HepG2 (cell line): ENCODE results near the gene QRICH2. TPM values are rescaled to one million over a fixed set of nuclear protein-coding genes. Genes with fewer than 3 reads are reported as not detected.

Experiments used
- DBP ChIP-seq: sonication (generic); formaldehyde crosslinking; IDR thresholded peaks from 2 replicates; pipeline ENCODE4 v1.4.0; 2020; ENCODE audit warnings: missing genetic modification reagents; ENCODE audit errors: not compliant biosample characterization
- FLYWCH1 ChIP-seq: sonication (generic); formaldehyde crosslinking; IDR thresholded peaks from 2 replicates; pipeline ENCODE4 v1.8.1; 2023; ENCODE audit warnings: mild to moderate bottlenecking, missing genetic modification reagents
- FOXK2 ChIP-seq: fragments of 450-650 bp; IDR thresholded peaks from 2 replicates; pipeline ENCODE4 v1.6.1; 2016
- HIVEP1 ChIP-seq: sonication (generic); formaldehyde crosslinking; IDR thresholded peaks from 2 replicates; pipeline ENCODE4 v1.4.0; 2020; ENCODE audit warnings: mild to moderate bottlenecking, missing genetic modification reagents
- HNF1B ChIP-seq: sonication (generic); formaldehyde crosslinking; IDR thresholded peaks from 2 replicates; pipeline ENCODE4 v1.5.1; 2020; ENCODE audit warnings: mild to moderate bottlenecking, moderate library complexity, missing genetic modification reagents
- HOXD1 ChIP-seq: sonication (generic); formaldehyde crosslinking; IDR thresholded peaks from 2 replicates; pipeline ENCODE4 v1.5.0; 2020; ENCODE audit warnings: missing genetic modification reagents
- KDM5B ChIP-seq: sonication (generic); formaldehyde crosslinking; IDR thresholded peaks from 2 replicates; pipeline ENCODE4 v1.4.0; 2020; ENCODE audit warnings: missing genetic modification reagents, mild to moderate bottlenecking, borderline replicate concordance
- MED8 ChIP-seq: sonication (generic); formaldehyde crosslinking; IDR thresholded peaks from 2 replicates; pipeline ENCODE4 v1.8.1; 2023; ENCODE audit warnings: mild to moderate bottlenecking, missing genetic modification reagents; ENCODE audit not compliant: insufficient replicate concordance
- MTERF4 ChIP-seq: sonication (generic); formaldehyde crosslinking; IDR thresholded peaks from 2 replicates; pipeline ENCODE4 v1.8.0; 2023; ENCODE audit warnings: mild to moderate bottlenecking, missing genetic modification reagents
- PRMT3 ChIP-seq: sonication (generic); formaldehyde crosslinking; IDR thresholded peaks from 2 replicates; pipeline ENCODE4 v1.8.1; 2022; ENCODE audit warnings: low read depth, mild to moderate bottlenecking, moderate library complexity, missing genetic modification reagents, borderline replicate concordance
- TFAP4 ChIP-seq: sonication (generic); IDR thresholded peaks from 2 replicates; pipeline ENCODE4 v1.6.1; 2016; ENCODE audit warnings: low read depth, borderline replicate concordance
- TOE1 ChIP-seq: sonication (generic); formaldehyde crosslinking; IDR thresholded peaks from 2 replicates; pipeline ENCODE4 v1.4.0; 2020; ENCODE audit warnings: mild to moderate bottlenecking, missing genetic modification reagents
- ZBTB21 ChIP-seq: sonication (generic); formaldehyde crosslinking; IDR thresholded peaks from 2 replicates; pipeline ENCODE4 v1.4.0; 2020; ENCODE audit warnings: missing genetic modification reagents
- ZNF142 ChIP-seq: sonication (generic); formaldehyde crosslinking; IDR thresholded peaks from 2 replicates; pipeline ENCODE4 v1.4.0; 2020; ENCODE audit warnings: missing genetic modification reagents
- ZNF569 ChIP-seq: sonication (generic); formaldehyde crosslinking; IDR thresholded peaks from 2 replicates; pipeline ENCODE4 v1.5.0; 2020; ENCODE audit warnings: mild to moderate bottlenecking, missing genetic modification reagents, moderate library complexity, borderline replicate concordance
- ZNF605 ChIP-seq: sonication (generic); formaldehyde crosslinking; IDR thresholded peaks from 2 replicates; pipeline ENCODE4 v1.8.0; 2022; ENCODE audit warnings: mild to moderate bottlenecking, missing genetic modification reagents
- ZNF792 ChIP-seq: IDR thresholded peaks from 2 replicates; pipeline ENCODE4 v1.6.1; 2016
- ZNF816 ChIP-seq: sonication (generic); formaldehyde crosslinking; IDR thresholded peaks from 2 replicates; pipeline ENCODE4 v1.8.0; 2022; ENCODE audit warnings: missing genetic modification reagents, mild to moderate bottlenecking, borderline replicate concordance
- polyA plus RNA-seq, 8 experiments: library from polyadenylated mRNA; depleted of rRNA in 3 of 8; stranded (reverse) in 7 of 8; unstranded in 1 of 8; fragments of >200 nt; fragmentation: Illumina TruSeq in 4 of 8; extraction: Trizol in 4 of 8; gene quantifications; 2 replicates each; pipeline versions ENCODE4 v1.2.1 to v1.2.3, GENCODE V29; 2011 to 2016; ENCODE audit warnings: low read depth in 4 of 8, missing spikeins in 1 of 8, mixed read lengths in 1 of 8; ENCODE audit not compliant: insufficient read depth in 1 of 8
- total RNA-seq, 5 experiments: library from RNA; depleted of rRNA; stranded (reverse); fragments of >200 nt; fragmentation: Illumina TruSeq; extraction: Trizol; gene quantifications; 2 replicates each; pipeline ENCODE4 v1.2.3, GENCODE V29; 2016; ENCODE audit warnings: low read depth in 1 of 5

Gene QRICH2
- total and polyA plus RNA-seq, 2 of the 13 experiments (the other 11 are each of a cell fraction or from before 2014, with no cell fraction given) = 3.7 to 5.7 TPM

- TF ChIP-seq ZNF142 (peak; percentile 24; the same call in 1 of the 2 replicates), MED8 (peak; percentile 54), MTERF4 (CRISPR knock-in tag) (0 out of 2 replicates have a peak, but pooled peaks have one; percentile 50), KDM5B (no peak; the same call in 1 of the 2 replicates), HOXD1 (peak; percentile 51; the same call in 1 of the 2 replicates), HIVEP1 (CRISPR knock-in tag) (0 out of 2 replicates have a peak, but pooled peaks have one; percentile 37), DBP (CRISPR knock-in tag) (no peak), ZNF792 (CRISPR knock-in tag) (no peak), ZNF816 (CRISPR knock-in tag) (no peak), FOXK2 (peak; percentile 78; the same call in 1 of the 2 replicates), HNF1B (CRISPR knock-in tag) (0 out of 2 replicates have a peak, but pooled peaks have one; percentile 66), PRMT3 (CRISPR knock-in tag) (peak; percentile 88; the same call in 1 of the 2 replicates), TOE1 (no peak), FLYWCH1 (peak; percentile 84; the same call in 1 of the 2 replicates), TFAP4 (peak; percentile 84), ZBTB21 (CRISPR knock-in tag) (no peak), ZNF569 (0 out of 2 replicates have a peak, but pooled peaks have one; percentile 76), ZNF605 (CRISPR knock-in tag) (no peak)
These were observed 43.1 kb downstream of the QRICH2 start, which contains the start of gene UBALD2 (continued) for GRCh38 chr17:76264755-76265623.
